Endodermal cell (in vitro differentiated cells): Measurements from ENCODE around the gene COL6A5. TPM values are rescaled to one million over a fixed set of nuclear protein-coding genes. Genes with fewer than 3 reads are reported as not detected.
"Not testable (repeated sequence)": the region's sequence is repeated elsewhere in the genome, so short reads cannot be mapped to it uniquely, and the experiment has no call there.

Experiments
- DNase-seq: peaks from one replicate; pipeline ENCODE4 v3.0.0-alpha.2; 2017
- H3K27ac ChIP-seq: 2 replicates; pipeline ENCODE4 v1.5.1; 2013; ENCODE audit warnings: mild to moderate bottlenecking, low read depth, low read length, moderate library complexity
- H3K27me3 ChIP-seq: 2 replicates; pipeline ENCODE4 v1.6.1; 2013; ENCODE audit warnings: mild to moderate bottlenecking, low read length, moderate library complexity; ENCODE audit not compliant: insufficient read depth, control insufficient read depth, poor library complexity, severe bottlenecking
- H3K36me3 ChIP-seq: 2 replicates; pipeline ENCODE4 v1.7.0; 2013; ENCODE audit warnings: mild to moderate bottlenecking, low read length, moderate library complexity; ENCODE audit not compliant: control insufficient read depth, insufficient read depth
- H3K4me1 ChIP-seq: one replicate; pipeline ENCODE4 v1.7.0; 2013; ENCODE audit warnings: low read length; ENCODE audit not compliant: control insufficient read depth, insufficient read depth
- H3K4me3 ChIP-seq: 2 replicates; pipeline ENCODE4 v1.5.1; 2013; ENCODE audit warnings: mild to moderate bottlenecking, low read length, moderate library complexity
- H3K9ac ChIP-seq: 2 replicates; pipeline ENCODE4 v1.6.1; 2013; ENCODE audit warnings: mild to moderate bottlenecking, low read length, moderate library complexity; ENCODE audit not compliant: poor library complexity, severe bottlenecking; ENCODE audit errors: extremely low read depth
- H3K9me3 ChIP-seq: 2 replicates; pipeline ENCODE4 v1.6.1; 2013; ENCODE audit warnings: mild to moderate bottlenecking, low read length, moderate library complexity; ENCODE audit not compliant: control insufficient read depth
- H3K27ac Mint-ChIP-seq: 2 replicates; pipeline ENCODE4 v1.8.0; 2020; ENCODE audit warnings: mixed read lengths
- H3K27me3 Mint-ChIP-seq: 2 replicates; pipeline ENCODE4 v1.8.0; 2021; ENCODE audit warnings: mild to moderate bottlenecking, mixed read lengths; ENCODE audit not compliant: insufficient read depth
- H3K36me3 Mint-ChIP-seq: 2 replicates; pipeline ENCODE4 v1.8.0; 2020; ENCODE audit warnings: low read depth, mixed read lengths
- H3K4me1 Mint-ChIP-seq: 2 replicates; pipeline ENCODE4 v1.8.0; 2020; ENCODE audit warnings: mixed read lengths
- H3K4me3 Mint-ChIP-seq: 2 replicates; pipeline ENCODE4 v1.8.0; 2020; ENCODE audit warnings: mild to moderate bottlenecking, moderate library complexity, mixed read lengths
- H3K9me3 Mint-ChIP-seq: 2 replicates; pipeline ENCODE4 v1.8.0; 2020; ENCODE audit warnings: mild to moderate bottlenecking, mixed read lengths
- CTCF ChIP-seq: fragments of 200-600 bp; sonication (generic); conservative IDR thresholded peaks from 2 replicates; pipeline ENCODE4 v1.5.0; 2021; ENCODE audit warnings: antibody characterized with exemption, mild to moderate bottlenecking
- whole genome bisulfite sequencing, 2 experiments: methylation state at CpG; one replicate each; pipeline versions ENCODE4 v1.1.5 to v1.1.7; 2013; ENCODE audit warnings: missing lambda C conversion rate in 2 of 2, mixed read lengths in 1 of 2; ENCODE audit not compliant: insufficient coverage in 1 of 2, insufficient read length in 1 of 2; 5-methylcytosine and 5-hydroxymethylcytosine counted together
- total RNA-seq, 2 donors: library from RNA; stranded (reverse); fragmentation: NEBNext Ultra II Directional in 1 of 2; extraction: Animal tissue kit (Norgen Biotek cat#: 25700) in 1 of 2; gene quantifications; 2 replicates in 1 of 2; 3 replicates in 1 of 2; pipeline ENCODE4 v1.2.1, GENCODE V29; 2021

Gene COL6A5
- total RNA-seq, 2 donors from 2014 or later, result 0.02 to 0.07 TPM

- Histone ChIP-seq H3K27me3 (peaks cover 33% of the 10 kb centered on the region), H3K4me3 (no peak overlapping the region), H3K36me3 (no peaks in the 10 kb centered on the region), H3K9ac (no peak overlapping the region), H3K4me1 (peaks cover 5% of the 10 kb centered on the region), H3K27ac (no peak overlapping the region), H3K9me3 (no peaks in the 10 kb centered on the region)
- TF ChIP-seq CTCF, result no peak
- H3K36me3 Mint-ChIP-seq, result peaks cover 2% of the 10 kb centered on the region
- H3K9me3 Mint-ChIP-seq, result peaks cover 21% of the 10 kb centered on the region
- DNase-seq, result no peak
- WGBS, 2 experiments, result 99 to 100% methylated on average over 1 to 3 of the region's 4 CpGs
- no peak overlapping the region for H3K27ac Mint-ChIP-seq
- no peaks in the 10 kb centered on the region for H3K4me1 Mint-ChIP-seq
- H3K4me3 Mint-ChIP-seq, result no peak overlapping the region
- peaks cover 51% of the 10 kb centered on the region for H3K27me3 Mint-ChIP-seq
These were observed 3.6 kb upstream of the COL6A5 start for GRCh38 chr3:130341882-130342281.

- no peak overlapping the region for H3K27ac ChIP-seq
- H3K36me3 ChIP-seq, result no peaks in the 10 kb centered on the region
- no peak for DNase-seq
- H3K9me3 Mint-ChIP-seq, result peaks cover 13% of the 10 kb centered on the region
- no peak for TF ChIP-seq CTCF
- 72 to 76% methylated on average over 4 to 6 of the region's 7 CpGs for WGBS, 2 experiments
- no peak overlapping the region for H3K9ac ChIP-seq
- H3K9me3 ChIP-seq, result no peaks in the 10 kb centered on the region
- H3K4me3 Mint-ChIP-seq, result no peak overlapping the region
- no peak overlapping the region for H3K27ac Mint-ChIP-seq
- no peak overlapping the region for H3K4me3 ChIP-seq
- H3K4me1 Mint-ChIP-seq, result no peaks in the 10 kb centered on the region
- H3K4me1 ChIP-seq, result peaks cover 5% of the 10 kb centered on the region
- H3K27me3 Mint-ChIP-seq, result peaks cover 61% of the 10 kb centered on the region
- peaks cover 42% of the 10 kb centered on the region for H3K27me3 ChIP-seq
- H3K36me3 Mint-ChIP-seq, result peaks cover under 1% of the 10 kb centered on the region
These were observed 2.4 kb upstream of the COL6A5 start for GRCh38 chr3:130342821-130343661.

- H3K27ac ChIP-seq, H3K4me3 Mint-ChIP-seq, H3K9ac ChIP-seq, H3K9me3 Mint-ChIP-seq, DNase-seq, H3K36me3 ChIP-seq, H3K27ac Mint-ChIP-seq, H3K9me3 ChIP-seq, H3K4me1 Mint-ChIP-seq, H3K4me1 ChIP-seq, H3K4me3 ChIP-seq, H3K36me3 Mint-ChIP-seq: not testable (repeated sequence)
- 97% methylated on average over 2 of the region's 2 CpGs; no CpG with 5 or more reads in 1 of the 2 experiments for WGBS, 2 experiments
- H3K27me3 Mint-ChIP-seq, result peaks cover 59% of the 10 kb centered on the region
- peaks cover 42% of the 10 kb centered on the region for H3K27me3 ChIP-seq
These were observed 2.8 kb downstream of the COL6A5 start for GRCh38 chr3:130348258-130348657.
